ENCODE measurements around the gene FAM47C. TPM values are rescaled to one million over a fixed set of nuclear protein-coding genes. Genes with fewer than 3 reads are reported as not detected.
"Not testable (repeated sequence)": the region's sequence is repeated elsewhere in the genome, so short reads cannot be mapped to it uniquely, and the experiment has no call there.

FAM47C gene
- total and polyA plus RNA-seq, 2 donors = not detected

- 92% methylated on average over 7 of the region's 7 CpGs for WGBS
- not testable (repeated sequence) for H3K4me3 ChIP-seq (ENCODE audit: low read depth, low read length); DNase-seq (ENCODE audit: extremely low spot score); H3K4me1 ChIP-seq (ENCODE audit: insufficient read depth); H3K36me3 ChIP-seq (ENCODE audit: insufficient read depth); H3K27ac ChIP-seq (ENCODE audit: low read depth)
These were observed 28.6 kb downstream of the FAM47C start for GRCh38 chrX:37036674-37037220.

- H3K27ac ChIP-seq (ENCODE audit: low read depth); H3K36me3 ChIP-seq (ENCODE audit: insufficient read depth); DNase-seq (ENCODE audit: extremely low spot score); H3K4me1 ChIP-seq (ENCODE audit: insufficient read depth); H3K4me3 ChIP-seq (ENCODE audit: low read depth, low read length): not testable (repeated sequence)
- WGBS = no CpG with 5 or more reads among the region's 1 CpG
These were observed 30.6 kb downstream of the FAM47C start for GRCh38 chrX:37038814-37039213.

- not testable (repeated sequence) for H3K4me3 ChIP-seq (ENCODE audit: low read depth, low read length); H3K27ac ChIP-seq (ENCODE audit: low read depth); H3K36me3 ChIP-seq (ENCODE audit: insufficient read depth); H3K4me1 ChIP-seq (ENCODE audit: insufficient read depth); DNase-seq (ENCODE audit: extremely low spot score)
- 97% methylated on average over 52 of the region's 56 CpGs for WGBS
These were observed 35.1 kb downstream of the FAM47C start for GRCh38 chrX:37042956-37043885.

- Histone ChIP-seq H3K27ac (ENCODE audit: low read depth) (no peak overlapping the region), H3K4me1 (ENCODE audit: insufficient read depth) (no peaks in the 10 kb centered on the region), H3K36me3 (ENCODE audit: insufficient read depth) (no peaks in the 10 kb centered on the region), H3K4me3 (ENCODE audit: low read depth, low read length) (no peak overlapping the region)
- no peak for DNase-seq (ENCODE audit: extremely low spot score)
- WGBS = 58% methylated on average over 4 of the region's 4 CpGs
These were observed 39.6 kb downstream of the FAM47C start for GRCh38 chrX:37047776-37048175.

- not testable (repeated sequence) for H3K36me3 ChIP-seq (ENCODE audit: insufficient read depth); H3K4me1 ChIP-seq (ENCODE audit: insufficient read depth); H3K4me3 ChIP-seq (ENCODE audit: low read depth, low read length); H3K27ac ChIP-seq (ENCODE audit: low read depth); DNase-seq (ENCODE audit: extremely low spot score)
These were observed 49.4 kb downstream of the FAM47C start for GRCh38 chrX:37057572-37057971.

GRCh38 chrX:37060999-37061398 is 52.8 kb downstream of the FAM47C start:
- WGBS = 0% methylated on average over 3 of the region's 3 CpGs
- H3K36me3 ChIP-seq (ENCODE audit: insufficient read depth) = no peaks in the 10 kb centered on the region
- H3K4me1 ChIP-seq (ENCODE audit: insufficient read depth) = no peaks in the 10 kb centered on the region
- no peak overlapping the region for H3K27ac ChIP-seq (ENCODE audit: low read depth)
- no peak overlapping the region for H3K4me3 ChIP-seq (ENCODE audit: low read depth, low read length)
- no peak for DNase-seq (ENCODE audit: extremely low spot score)

Measured in urinary bladder (tissue), 4 donors.